HL-60 (cell line): ENCODE results near the gene TBX10.

Experiments
- CTCF ChIP-seq: IDR thresholded peaks from one replicate; pipeline ENCODE4 v1.5.1; 2011; ENCODE audit warnings: low read length, control low read depth, inconsistent platforms; ENCODE audit not compliant: insufficient read depth
- GABPA ChIP-seq: IDR thresholded peaks from 2 replicates; pipeline ENCODE4 v1.6.1; 2012; ENCODE audit warnings: low read depth
- POLR2AphosphoS5 ChIP-seq: IDR thresholded peaks from 2 replicates; pipeline ENCODE4 v1.6.1; 2012; ENCODE audit warnings: low read depth
- TF ChIP-seq, protein P1 (sequence below): IDR thresholded peaks from 2 replicates; pipeline ENCODE4 v1.6.1; 2012; ENCODE audit warnings: low read depth; ENCODE audit not compliant: insufficient replicate concordance

- no peak for TF ChIP-seq CTCF
- TF ChIP-seq, protein P1, sequence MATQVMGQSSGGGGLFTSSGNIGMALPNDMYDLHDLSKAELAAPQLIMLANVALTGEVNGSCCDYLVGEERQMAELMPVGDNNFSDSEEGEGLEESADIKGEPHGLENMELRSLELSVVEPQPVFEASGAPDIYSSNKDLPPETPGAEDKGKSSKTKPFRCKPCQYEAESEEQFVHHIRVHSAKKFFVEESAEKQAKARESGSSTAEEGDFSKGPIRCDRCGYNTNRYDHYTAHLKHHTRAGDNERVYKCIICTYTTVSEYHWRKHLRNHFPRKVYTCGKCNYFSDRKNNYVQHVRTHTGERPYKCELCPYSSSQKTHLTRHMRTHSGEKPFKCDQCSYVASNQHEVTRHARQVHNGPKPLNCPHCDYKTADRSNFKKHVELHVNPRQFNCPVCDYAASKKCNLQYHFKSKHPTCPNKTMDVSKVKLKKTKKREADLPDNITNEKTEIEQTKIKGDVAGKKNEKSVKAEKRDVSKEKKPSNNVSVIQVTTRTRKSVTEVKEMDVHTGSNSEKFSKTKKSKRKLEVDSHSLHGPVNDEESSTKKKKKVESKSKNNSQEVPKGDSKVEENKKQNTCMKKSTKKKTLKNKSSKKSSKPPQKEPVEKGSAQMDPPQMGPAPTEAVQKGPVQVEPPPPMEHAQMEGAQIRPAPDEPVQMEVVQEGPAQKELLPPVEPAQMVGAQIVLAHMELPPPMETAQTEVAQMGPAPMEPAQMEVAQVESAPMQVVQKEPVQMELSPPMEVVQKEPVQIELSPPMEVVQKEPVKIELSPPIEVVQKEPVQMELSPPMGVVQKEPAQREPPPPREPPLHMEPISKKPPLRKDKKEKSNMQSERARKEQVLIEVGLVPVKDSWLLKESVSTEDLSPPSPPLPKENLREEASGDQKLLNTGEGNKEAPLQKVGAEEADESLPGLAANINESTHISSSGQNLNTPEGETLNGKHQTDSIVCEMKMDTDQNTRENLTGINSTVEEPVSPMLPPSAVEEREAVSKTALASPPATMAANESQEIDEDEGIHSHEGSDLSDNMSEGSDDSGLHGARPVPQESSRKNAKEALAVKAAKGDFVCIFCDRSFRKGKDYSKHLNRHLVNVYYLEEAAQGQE = no peak
- TF ChIP-seq POLR2AphosphoS5 = no peak
- no peak for TF ChIP-seq GABPA
These were observed 22.9 kb downstream of the TBX10 start for GRCh38 chr11:67616431-67617242.
